Activated gamma-delta T cell (primary cell): Measurements from ENCODE around the gene AAK1.
"Not testable (repeated sequence)": the region's sequence is repeated elsewhere in the genome, so short reads cannot be mapped to it uniquely, and the experiment has no call there.

Experiments used
- DNase-seq: peaks from one replicate; lab custom pipeline; 2025; lab: John Stamatoyannopoulos, UW
- total RNA-seq, 2 donors: gene quantifications; one replicate each; lab custom pipeline; 2026; lab: John Stamatoyannopoulos, UW

Gene AAK1
- 120 to 132 reads per million in 2 donors for total RNA-seq

- DNase-seq = peak; percentile 68
Measured at GRCh38 chr2:69643602-69644505, at the start of gene AAK1. Gene AAK1, minus strand, starts transcription at chr2:69643739. Its CDS starts 699 bp downstream, at chr2:69643040.

- DNase-seq = no peak
Measured at GRCh38 chr2:69692424-69692823, 48.9 kb upstream of the AAK1 start.

- DNase-seq = no peak
Measured at GRCh38 chr2:69689969-69690368, 46.4 kb upstream of the AAK1 start.

GRCh38 chr2:69689466-69689865, 45.9 kb upstream of the AAK1 start:
- no peak for DNase-seq

- DNase-seq = no peak
Measured at GRCh38 chr2:69687971-69688611, 44.6 kb upstream of the AAK1 start.

- no peak for DNase-seq
Measured at GRCh38 chr2:69686813-69687212, 43.3 kb upstream of the AAK1 start.

GRCh38 chr2:69685321-69686048, 41.9 kb upstream of the AAK1 start:
- no peak for DNase-seq

- DNase-seq = no peak
Measured at GRCh38 chr2:69683170-69683971, 39.8 kb upstream of the AAK1 start.

- no peak for DNase-seq
Measured at GRCh38 chr2:69682525-69682924, 39.0 kb upstream of the AAK1 start.

- DNase-seq = no peak
Measured at GRCh38 chr2:69680001-69680675, 36.6 kb upstream of the AAK1 start.

GRCh38 chr2:69677914-69678313, 34.4 kb upstream of the AAK1 start:
- no peak for DNase-seq

GRCh38 chr2:69676146-69676545, 32.6 kb upstream of the AAK1 start:
- DNase-seq = no peak

- DNase-seq = no peak
Measured at GRCh38 chr2:69674316-69674670, 30.8 kb upstream of the AAK1 start.

- DNase-seq = not testable (repeated sequence)
Measured at GRCh38 chr2:69673098-69673497, 29.6 kb upstream of the AAK1 start.

GRCh38 chr2:69669666-69670065, 26.1 kb upstream of the AAK1 start:
- DNase-seq = no peak

GRCh38 chr2:69668598-69668997, 25.1 kb upstream of the AAK1 start:
- DNase-seq = no peak

- no peak for DNase-seq
Measured at GRCh38 chr2:69667805-69668382, 24.4 kb upstream of the AAK1 start.

GRCh38 chr2:69665152-69665551, 21.6 kb upstream of the AAK1 start:
- DNase-seq = no peak

GRCh38 chr2:69663860-69664259, 20.3 kb upstream of the AAK1 start:
- no peak for DNase-seq

GRCh38 chr2:69662547-69662946, 19.0 kb upstream of the AAK1 start:
- DNase-seq = not testable (repeated sequence)

- no peak for DNase-seq
Measured at GRCh38 chr2:69660637-69661036, 17.1 kb upstream of the AAK1 start.
